ENCODE data around the gene THRSP.

- TF ChIP-seq CHD1 (IDR thresholded peaks at IDR 0.05; ENCODE audit: low read depth, low read length) (no peak), CEBPB (IDR thresholded peaks at IDR 0.05; ENCODE audit: borderline replicate concordance in 1 of 2, low read depth in 2 of 2, low read length in 2 of 2) (no peak), RAD21 (IDR thresholded peaks at IDR 0.05; ENCODE audit: insufficient read depth, low read depth, low read length) (no peak), SMC3 (IDR thresholded peaks at IDR 0.05; ENCODE audit: borderline replicate concordance, low read length) (no peak), MEF2B (IDR thresholded peaks at IDR 0.05; ENCODE audit: partially characterized antibody, poor library complexity, severe bottlenecking) (no peak), SRF (IDR thresholded peaks at IDR 0.05; ENCODE audit: low read depth in 2 of 2, low read length in 2 of 2) (no peak), DPF2 (IDR thresholded peaks at IDR 0.05) (no peak)
- TF ChIP-seq, protein P1, sequence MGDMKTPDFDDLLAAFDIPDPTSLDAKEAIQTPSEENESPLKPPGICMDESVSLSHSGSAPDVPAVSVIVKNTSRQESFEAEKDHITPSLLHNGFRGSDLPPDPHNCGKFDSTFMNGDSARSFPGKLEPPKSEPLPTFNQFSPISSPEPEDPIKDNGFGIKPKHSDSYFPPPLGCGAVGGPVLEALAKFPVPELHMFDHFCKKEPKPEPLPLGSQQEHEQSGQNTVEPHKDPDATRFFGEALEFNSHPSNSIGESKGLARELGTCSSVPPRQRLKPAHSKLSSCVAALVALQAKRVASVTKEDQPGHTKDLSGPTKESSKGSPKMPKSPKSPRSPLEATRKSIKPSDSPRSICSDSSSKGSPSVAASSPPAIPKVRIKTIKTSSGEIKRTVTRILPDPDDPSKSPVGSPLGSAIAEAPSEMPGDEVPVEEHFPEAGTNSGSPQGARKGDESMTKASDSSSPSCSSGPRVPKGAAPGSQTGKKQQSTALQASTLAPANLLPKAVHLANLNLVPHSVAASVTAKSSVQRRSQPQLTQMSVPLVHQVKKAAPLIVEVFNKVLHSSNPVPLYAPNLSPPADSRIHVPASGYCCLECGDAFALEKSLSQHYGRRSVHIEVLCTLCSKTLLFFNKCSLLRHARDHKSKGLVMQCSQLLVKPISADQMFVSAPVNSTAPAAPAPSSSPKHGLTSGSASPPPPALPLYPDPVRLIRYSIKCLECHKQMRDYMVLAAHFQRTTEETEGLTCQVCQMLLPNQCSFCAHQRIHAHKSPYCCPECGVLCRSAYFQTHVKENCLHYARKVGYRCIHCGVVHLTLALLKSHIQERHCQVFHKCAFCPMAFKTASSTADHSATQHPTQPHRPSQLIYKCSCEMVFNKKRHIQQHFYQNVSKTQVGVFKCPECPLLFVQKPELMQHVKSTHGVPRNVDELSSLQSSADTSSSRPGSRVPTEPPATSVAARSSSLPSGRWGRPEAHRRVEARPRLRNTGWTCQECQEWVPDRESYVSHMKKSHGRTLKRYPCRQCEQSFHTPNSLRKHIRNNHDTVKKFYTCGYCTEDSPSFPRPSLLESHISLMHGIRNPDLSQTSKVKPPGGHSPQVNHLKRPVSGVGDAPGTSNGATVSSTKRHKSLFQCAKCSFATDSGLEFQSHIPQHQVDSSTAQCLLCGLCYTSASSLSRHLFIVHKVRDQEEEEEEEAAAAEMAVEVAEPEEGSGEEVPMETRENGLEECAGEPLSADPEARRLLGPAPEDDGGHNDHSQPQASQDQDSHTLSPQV (IDR thresholded peaks at IDR 0.05): no peak
- TF ChIP-seq, protein P2, sequence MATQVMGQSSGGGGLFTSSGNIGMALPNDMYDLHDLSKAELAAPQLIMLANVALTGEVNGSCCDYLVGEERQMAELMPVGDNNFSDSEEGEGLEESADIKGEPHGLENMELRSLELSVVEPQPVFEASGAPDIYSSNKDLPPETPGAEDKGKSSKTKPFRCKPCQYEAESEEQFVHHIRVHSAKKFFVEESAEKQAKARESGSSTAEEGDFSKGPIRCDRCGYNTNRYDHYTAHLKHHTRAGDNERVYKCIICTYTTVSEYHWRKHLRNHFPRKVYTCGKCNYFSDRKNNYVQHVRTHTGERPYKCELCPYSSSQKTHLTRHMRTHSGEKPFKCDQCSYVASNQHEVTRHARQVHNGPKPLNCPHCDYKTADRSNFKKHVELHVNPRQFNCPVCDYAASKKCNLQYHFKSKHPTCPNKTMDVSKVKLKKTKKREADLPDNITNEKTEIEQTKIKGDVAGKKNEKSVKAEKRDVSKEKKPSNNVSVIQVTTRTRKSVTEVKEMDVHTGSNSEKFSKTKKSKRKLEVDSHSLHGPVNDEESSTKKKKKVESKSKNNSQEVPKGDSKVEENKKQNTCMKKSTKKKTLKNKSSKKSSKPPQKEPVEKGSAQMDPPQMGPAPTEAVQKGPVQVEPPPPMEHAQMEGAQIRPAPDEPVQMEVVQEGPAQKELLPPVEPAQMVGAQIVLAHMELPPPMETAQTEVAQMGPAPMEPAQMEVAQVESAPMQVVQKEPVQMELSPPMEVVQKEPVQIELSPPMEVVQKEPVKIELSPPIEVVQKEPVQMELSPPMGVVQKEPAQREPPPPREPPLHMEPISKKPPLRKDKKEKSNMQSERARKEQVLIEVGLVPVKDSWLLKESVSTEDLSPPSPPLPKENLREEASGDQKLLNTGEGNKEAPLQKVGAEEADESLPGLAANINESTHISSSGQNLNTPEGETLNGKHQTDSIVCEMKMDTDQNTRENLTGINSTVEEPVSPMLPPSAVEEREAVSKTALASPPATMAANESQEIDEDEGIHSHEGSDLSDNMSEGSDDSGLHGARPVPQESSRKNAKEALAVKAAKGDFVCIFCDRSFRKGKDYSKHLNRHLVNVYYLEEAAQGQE (IDR thresholded peaks at IDR 0.05; ENCODE audit: low read depth, low read length): no peak
Observed at GRCh38 chr11:78099666-78100065, 36.0 kb downstream of the THRSP start.

Data from GM12878 (cell line).